Measurements from ENCODE around the gene TP63.

DNA sequence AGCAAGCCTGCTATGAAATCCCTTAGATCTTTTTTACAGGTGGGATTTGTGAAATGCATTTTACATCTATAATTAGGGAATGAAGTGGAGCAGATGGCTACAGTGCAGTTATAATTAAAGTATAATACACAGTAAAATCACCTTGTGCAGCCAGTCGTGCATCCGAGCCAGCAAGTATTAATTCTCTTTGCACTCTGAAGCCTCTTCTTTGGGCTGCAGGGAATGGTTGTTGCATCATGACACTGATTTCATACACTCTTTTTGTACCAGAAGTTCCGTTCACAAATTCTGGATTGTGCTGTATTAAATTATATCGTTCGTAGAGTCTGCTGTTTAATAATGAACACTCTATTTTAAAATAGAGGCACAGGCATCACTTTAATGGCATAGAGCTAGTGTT, 28.7 kb upstream of the TP63 start:
- TF ChIP-seq NFE2L2 (conservative IDR thresholded peaks at IDR 0.05; ENCODE audit: low read length): no peak
- no peak for TF ChIP-seq KDM1A (IDR thresholded peaks at IDR 0.05; ENCODE audit: low read depth)
- TF ChIP-seq POLR2A (IDR thresholded peaks at IDR 0.05; ENCODE audit: low read length): no peak
- TF ChIP-seq, protein P1, sequence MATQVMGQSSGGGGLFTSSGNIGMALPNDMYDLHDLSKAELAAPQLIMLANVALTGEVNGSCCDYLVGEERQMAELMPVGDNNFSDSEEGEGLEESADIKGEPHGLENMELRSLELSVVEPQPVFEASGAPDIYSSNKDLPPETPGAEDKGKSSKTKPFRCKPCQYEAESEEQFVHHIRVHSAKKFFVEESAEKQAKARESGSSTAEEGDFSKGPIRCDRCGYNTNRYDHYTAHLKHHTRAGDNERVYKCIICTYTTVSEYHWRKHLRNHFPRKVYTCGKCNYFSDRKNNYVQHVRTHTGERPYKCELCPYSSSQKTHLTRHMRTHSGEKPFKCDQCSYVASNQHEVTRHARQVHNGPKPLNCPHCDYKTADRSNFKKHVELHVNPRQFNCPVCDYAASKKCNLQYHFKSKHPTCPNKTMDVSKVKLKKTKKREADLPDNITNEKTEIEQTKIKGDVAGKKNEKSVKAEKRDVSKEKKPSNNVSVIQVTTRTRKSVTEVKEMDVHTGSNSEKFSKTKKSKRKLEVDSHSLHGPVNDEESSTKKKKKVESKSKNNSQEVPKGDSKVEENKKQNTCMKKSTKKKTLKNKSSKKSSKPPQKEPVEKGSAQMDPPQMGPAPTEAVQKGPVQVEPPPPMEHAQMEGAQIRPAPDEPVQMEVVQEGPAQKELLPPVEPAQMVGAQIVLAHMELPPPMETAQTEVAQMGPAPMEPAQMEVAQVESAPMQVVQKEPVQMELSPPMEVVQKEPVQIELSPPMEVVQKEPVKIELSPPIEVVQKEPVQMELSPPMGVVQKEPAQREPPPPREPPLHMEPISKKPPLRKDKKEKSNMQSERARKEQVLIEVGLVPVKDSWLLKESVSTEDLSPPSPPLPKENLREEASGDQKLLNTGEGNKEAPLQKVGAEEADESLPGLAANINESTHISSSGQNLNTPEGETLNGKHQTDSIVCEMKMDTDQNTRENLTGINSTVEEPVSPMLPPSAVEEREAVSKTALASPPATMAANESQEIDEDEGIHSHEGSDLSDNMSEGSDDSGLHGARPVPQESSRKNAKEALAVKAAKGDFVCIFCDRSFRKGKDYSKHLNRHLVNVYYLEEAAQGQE (IDR thresholded peaks at IDR 0.05): no peak
- TF ChIP-seq, protein P2, sequence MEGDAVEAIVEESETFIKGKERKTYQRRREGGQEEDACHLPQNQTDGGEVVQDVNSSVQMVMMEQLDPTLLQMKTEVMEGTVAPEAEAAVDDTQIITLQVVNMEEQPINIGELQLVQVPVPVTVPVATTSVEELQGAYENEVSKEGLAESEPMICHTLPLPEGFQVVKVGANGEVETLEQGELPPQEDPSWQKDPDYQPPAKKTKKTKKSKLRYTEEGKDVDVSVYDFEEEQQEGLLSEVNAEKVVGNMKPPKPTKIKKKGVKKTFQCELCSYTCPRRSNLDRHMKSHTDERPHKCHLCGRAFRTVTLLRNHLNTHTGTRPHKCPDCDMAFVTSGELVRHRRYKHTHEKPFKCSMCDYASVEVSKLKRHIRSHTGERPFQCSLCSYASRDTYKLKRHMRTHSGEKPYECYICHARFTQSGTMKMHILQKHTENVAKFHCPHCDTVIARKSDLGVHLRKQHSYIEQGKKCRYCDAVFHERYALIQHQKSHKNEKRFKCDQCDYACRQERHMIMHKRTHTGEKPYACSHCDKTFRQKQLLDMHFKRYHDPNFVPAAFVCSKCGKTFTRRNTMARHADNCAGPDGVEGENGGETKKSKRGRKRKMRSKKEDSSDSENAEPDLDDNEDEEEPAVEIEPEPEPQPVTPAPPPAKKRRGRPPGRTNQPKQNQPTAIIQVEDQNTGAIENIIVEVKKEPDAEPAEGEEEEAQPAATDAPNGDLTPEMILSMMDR (IDR thresholded peaks at IDR 0.05): no peak
- TF ChIP-seq, protein P3, sequence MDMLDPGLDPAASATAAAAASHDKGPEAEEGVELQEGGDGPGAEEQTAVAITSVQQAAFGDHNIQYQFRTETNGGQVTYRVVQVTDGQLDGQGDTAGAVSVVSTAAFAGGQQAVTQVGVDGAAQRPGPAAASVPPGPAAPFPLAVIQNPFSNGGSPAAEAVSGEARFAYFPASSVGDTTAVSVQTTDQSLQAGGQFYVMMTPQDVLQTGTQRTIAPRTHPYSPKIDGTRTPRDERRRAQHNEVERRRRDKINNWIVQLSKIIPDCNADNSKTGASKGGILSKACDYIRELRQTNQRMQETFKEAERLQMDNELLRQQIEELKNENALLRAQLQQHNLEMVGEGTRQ (IDR thresholded peaks at IDR 0.05): no peak

Measured in A549 (cell line).